Embryonic facial prominence (tissue), 1 donor: ENCODE data around the gene TRPC5OS.

Experiments
- DNase-seq: peaks from one replicate; pipeline ENCODE4 v3.0.0-alpha.2; 2016; ENCODE audit errors: extremely low spot score

The TRPC5OS gene

DNA sequence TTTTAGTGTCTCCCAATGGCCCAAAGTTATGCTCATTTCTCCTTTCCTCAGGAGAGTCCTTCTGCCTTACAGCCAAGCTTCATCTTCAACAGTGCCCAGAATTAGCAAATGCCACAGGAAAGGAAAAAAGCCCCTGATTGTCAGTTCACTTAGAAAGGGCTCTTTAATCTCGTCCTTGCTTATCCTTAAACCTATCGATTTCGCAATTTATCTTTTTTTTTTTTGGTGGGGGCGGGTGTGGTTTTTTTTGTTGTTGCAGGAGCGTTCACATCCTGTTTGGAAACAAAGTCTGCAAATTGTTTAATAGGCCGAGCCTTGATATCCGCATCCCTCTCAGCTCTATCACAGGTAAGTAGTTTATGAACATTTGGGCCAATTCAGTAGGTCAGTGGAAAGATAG, 20.2 kb downstream of the TRPC5OS start:
- DNase-seq: no peak

DNA sequence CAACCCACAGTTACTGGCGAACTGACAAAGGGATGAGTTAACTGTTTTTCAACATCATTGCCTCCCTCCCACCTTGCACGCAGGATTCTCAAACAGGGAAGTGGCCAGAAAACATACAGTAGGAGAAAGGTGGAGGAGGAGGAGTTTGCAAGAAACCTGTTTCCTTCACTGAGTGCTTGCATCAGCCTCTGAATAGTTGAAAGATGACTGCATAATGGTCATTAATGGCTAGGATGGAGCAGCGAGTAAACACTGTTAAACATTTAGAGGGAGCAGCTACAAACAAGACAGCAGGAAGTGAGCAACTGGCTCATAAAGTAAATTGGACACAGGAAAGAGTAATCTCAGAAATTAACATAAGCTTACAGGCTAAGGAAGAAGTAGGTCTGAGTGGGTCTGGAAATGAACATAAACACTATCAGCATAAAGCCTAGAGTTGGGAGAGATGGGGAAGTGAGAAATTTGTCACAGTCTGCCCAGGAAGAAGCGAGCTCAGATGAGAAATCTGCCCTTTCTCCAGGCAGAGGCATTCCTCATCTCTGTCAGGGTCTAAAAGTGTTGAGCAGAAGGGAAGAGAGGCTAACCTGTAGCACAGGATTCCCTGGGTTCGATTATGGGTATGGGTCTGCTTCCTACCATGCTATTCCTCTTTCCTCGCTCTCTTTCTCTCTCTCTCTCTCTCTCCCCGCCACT, 38.6 kb downstream of the TRPC5OS start:
- no peak for DNase-seq

DNA sequence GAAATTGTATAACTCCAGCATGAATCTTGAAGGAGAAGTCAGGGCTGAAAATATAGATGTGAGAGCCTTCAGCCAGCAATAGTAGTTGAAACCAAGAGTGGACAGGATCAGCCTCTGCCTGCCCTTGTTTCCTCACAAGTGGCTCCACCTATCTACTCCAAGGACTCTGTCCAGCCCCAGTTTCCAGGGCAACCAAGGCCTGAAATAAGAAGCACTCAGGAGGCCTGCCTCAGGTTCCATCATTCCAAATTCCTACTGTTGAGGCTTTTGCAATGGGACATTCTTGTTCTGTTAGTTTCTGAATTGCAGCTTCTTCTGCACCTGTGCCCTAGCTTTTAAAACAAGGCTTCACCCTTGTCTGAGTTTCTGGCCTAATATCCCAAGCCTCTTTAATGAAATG, 41.6 kb downstream of the TRPC5OS start:
- DNase-seq: no peak

DNA sequence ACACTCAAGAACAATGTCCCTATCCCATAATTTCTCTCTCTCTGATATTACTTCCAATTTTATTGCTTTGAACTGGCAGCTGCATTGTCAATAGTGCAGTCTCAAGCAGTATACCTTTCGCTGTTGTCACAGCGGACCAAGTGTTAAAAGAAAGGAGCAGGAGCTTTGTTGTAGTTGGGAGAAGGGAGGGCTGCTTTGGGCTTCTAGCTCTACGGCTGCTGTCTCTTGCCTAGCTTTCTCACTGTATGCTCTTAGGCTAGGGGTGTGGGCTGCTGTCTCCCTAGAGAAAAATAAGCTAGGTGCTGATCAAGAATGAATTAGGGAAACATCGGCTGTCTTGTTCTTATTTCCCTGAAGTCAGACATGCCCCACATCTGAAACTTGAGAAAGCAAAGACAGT, 52.5 kb downstream of the TRPC5OS start:
- DNase-seq: no peak
